Heart left ventricle (tissue), 16 donors: ENCODE results near the gene AUH. TPM values are rescaled to one million over a fixed set of nuclear protein-coding genes. Genes with fewer than 3 reads are reported as not detected.

Source experiments
- ATAC-seq, 4 donors: fragments of 200-7000 bp; cut with Tn5 transposase; one replicate each; pipeline ENCODE4 v1.9.1; 2020 to 2022; ENCODE audit warnings: moderate library complexity in 4 of 4, mild to moderate bottlenecking in 3 of 4, moderate number of reproducible peaks in 1 of 4
- DNase-seq, 5 donors: peaks; one replicate each; pipeline ENCODE4 v3.0.0-alpha.2; 2020
- H3K27ac ChIP-seq, 12 donors: fragments of 200-600 bp; sonication (generic) in 4 of 12; one replicate each; pipeline versions ENCODE4 v1.5.0 to v1.8.0; 2016 to 2022; ENCODE audit warnings: mild to moderate bottlenecking in 2 of 12
- H3K27me3 ChIP-seq, 9 donors: fragments of 200-600 bp; sonication (generic) in 2 of 9; one replicate each; pipeline versions ENCODE4 v1.5.1 to v1.8.0; 2016 to 2022; ENCODE audit warnings: mild to moderate bottlenecking in 3 of 9
- H3K36me3 ChIP-seq, 9 donors: fragments of 200-600 bp; sonication (generic) in 2 of 9; one replicate each; pipeline versions ENCODE4 v1.5.0 to v1.8.0; 2018 to 2022; ENCODE audit warnings: mild to moderate bottlenecking in 2 of 9
- H3K4me1 ChIP-seq, 12 donors: fragments of 200-600 bp; sonication (generic) in 4 of 12; one replicate each; pipeline versions ENCODE4 v1.5.0 to v1.8.0; 2016 to 2022; ENCODE audit warnings: mild to moderate bottlenecking in 3 of 12
- H3K4me3 ChIP-seq, 12 donors: fragments of 200-600 bp; sonication (generic) in 4 of 12; one replicate each; pipeline versions ENCODE4 v1.5.0 to v1.8.0; 2017 to 2022; ENCODE audit warnings: mild to moderate bottlenecking in 9 of 12, moderate library complexity in 4 of 12
- H3K9me3 ChIP-seq, 12 donors: fragments of 200-600 bp; sonication (generic) in 4 of 12; one replicate each; pipeline versions ENCODE4 v1.5.0 to v1.8.0; 2016 to 2022; ENCODE audit warnings: mild to moderate bottlenecking in 1 of 12
- POLR2A ChIP-seq, 2 donors: fragments of 450-650 bp; IDR thresholded peaks; one replicate each; pipeline ENCODE4 v1.6.1; 2017; ENCODE audit warnings: antibody characterized with exemption in 2 of 2, mild to moderate bottlenecking in 2 of 2, moderate library complexity in 2 of 2
- WGBS, 4 donors: extraction: QIAGEN DNeasy Blood & Tissue Kit in 2 of 4; methylation state at CpG; one replicate each; pipeline versions ENCODE4 v1.1.5 to v1.1.7; 2013 to 2018; 5-methylcytosine and 5-hydroxymethylcytosine counted together
- intact Hi-C, 10 donors: fragments of 100-400 bp; cut with DNase I; formaldehyde crosslinking; loops; one replicate each; pipeline versions ENCODE4 v1.11.1 to v1.14.2; 2022
- polyA plus RNA-seq, 2 donors: library from polyadenylated mRNA; stranded (reverse); fragments of 200-250 nt; gene quantifications; one replicate each; pipeline ENCODE4 v1.2.3, GENCODE V29; 2013
- total RNA-seq, 9 donors: library from RNA; depleted of rRNA in 2 of 9; stranded (reverse); fragments of >200 nt in 2 of 9; fragmentation: NEBNext Ultra II Directional in 3 of 9; extraction: Animal tissue kit (Norgen Biotek cat#: 25700) in 3 of 9; gene quantifications; one replicate each; pipeline versions ENCODE4 v1.1.0 to v1.2.4, GENCODE V29; 2016 to 2023
- TF ChIP-seq, protein P1 (sequence below), 12 donors: fragments of 200-600 bp; sonication (generic) in 4 of 12; IDR thresholded peaks; one replicate each; pipeline versions ENCODE4 v1.5.0 to v1.8.0; 2018 to 2022; ENCODE audit warnings: antibody characterized with exemption in 12 of 12, mild to moderate bottlenecking in 5 of 12
- donor health status: ischemic (EF 13 %, LVEDD 7.1; RV severe dilation, severe dysfunction).
- donor health status: healthy with polysubstance abuse.
- donor health status: DM: no; HTN: yes; CAD: no.
- donor health status: DM: no; HTN: no; CAD: no.
- donor health status: ischemic (EF 25% LVEDD 6.9; RV normal size, moderate dysfunction).
- donor health status: ischemic (EF 25% LVEDD 5.7; RV mildly dilated, moderate dysfunction).
- donor health status: healthy.
- donor health status: DM: yes; HTN: yes; CAD: no.
- donor health status: ischemic (EF 35%, LVEDD 5.7; RV mildly dilated, moderate dysfunction).
- donor health status: nonischemic (EF 11% LVEDD 7.7; RV severe dilation, severe dysfunction).
- donor health status: DM: yes; HTN: yes; CAD: no.
- donor health status: PGD.
- donor health status: ischemic (EF 29% LVEDD 5.4; RV normal size, mild dysfunction).
- donor health status: nonischemic (EF 23%, LVEDD 6.1; RV moderate dilation, normal function).

Gene AUH
- total and polyA plus RNA-seq, 11 donors, result 19.0 to 54.7 (median 39.7) TPM

DNA sequence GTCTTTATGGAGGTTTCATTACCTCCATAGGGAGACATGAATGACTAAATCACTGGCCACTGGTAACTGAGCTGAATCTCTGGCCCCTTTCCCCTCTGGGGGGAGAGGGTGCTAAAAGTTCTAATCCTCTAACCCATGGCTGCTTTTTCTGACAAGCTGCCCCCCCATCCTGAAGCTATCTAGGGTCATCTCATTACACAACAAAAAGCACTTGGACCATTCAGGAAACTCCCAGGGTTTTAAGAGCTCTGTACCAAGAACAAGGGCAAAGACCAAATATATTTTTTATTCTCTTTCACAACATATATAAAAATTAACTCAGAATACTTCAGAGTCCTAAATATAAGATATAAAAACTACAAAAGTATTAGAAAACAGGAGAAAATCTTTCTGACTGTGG lies 14.3 kb downstream of the AUH start:
- no peak for ATAC-seq
- peaks cover 0 to 1% (median 0%) of the 10 kb centered on the region in 12 donors for H3K9me3 ChIP-seq
- H3K36me3 ChIP-seq, result peaks cover 0 to 49% (median 17%) of the 10 kb centered on the region in 9 donors
- no peaks in the 10 kb centered on the region for H3K27me3 ChIP-seq
- no peak overlapping the region for H3K4me3 ChIP-seq
- peaks cover 0 to 4% (median 0%) of the 10 kb centered on the region in 12 donors for H3K4me1 ChIP-seq
- intact Hi-C loops, result loop anchor here in 2 of 10 donors (10.0 kb wide), 2 partner anchors 243 to 327 kb away; no protein-coding TSS in a partner anchor
- no peak for DNase-seq
- TF ChIP-seq, protein P1, sequence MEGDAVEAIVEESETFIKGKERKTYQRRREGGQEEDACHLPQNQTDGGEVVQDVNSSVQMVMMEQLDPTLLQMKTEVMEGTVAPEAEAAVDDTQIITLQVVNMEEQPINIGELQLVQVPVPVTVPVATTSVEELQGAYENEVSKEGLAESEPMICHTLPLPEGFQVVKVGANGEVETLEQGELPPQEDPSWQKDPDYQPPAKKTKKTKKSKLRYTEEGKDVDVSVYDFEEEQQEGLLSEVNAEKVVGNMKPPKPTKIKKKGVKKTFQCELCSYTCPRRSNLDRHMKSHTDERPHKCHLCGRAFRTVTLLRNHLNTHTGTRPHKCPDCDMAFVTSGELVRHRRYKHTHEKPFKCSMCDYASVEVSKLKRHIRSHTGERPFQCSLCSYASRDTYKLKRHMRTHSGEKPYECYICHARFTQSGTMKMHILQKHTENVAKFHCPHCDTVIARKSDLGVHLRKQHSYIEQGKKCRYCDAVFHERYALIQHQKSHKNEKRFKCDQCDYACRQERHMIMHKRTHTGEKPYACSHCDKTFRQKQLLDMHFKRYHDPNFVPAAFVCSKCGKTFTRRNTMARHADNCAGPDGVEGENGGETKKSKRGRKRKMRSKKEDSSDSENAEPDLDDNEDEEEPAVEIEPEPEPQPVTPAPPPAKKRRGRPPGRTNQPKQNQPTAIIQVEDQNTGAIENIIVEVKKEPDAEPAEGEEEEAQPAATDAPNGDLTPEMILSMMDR (IDR thresholded peaks at IDR 0.05), result no peak
- TF ChIP-seq POLR2A (IDR thresholded peaks at IDR 0.05), result no peak
- no peak overlapping the region for H3K27ac ChIP-seq

DNA sequence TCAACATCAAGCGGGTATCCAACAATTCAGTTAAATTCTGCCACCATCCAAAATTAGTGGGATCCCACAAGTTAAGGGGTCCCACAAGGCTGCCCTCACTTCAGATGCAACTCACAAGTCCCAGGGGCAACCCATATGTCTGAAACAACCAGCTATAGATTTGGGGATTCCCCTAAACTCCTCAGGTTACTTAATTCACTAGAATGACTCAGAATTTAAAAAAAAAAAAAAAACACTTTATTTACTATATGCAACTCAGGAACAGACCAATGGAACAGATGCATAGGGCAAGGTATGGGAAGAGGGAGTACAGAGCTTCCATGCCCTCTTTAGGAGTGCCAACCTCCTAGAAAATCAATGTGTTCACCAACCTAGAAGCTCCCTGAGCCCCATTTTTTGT lies 15.1 kb downstream of the AUH start:
- DNase-seq, result no peak
- H3K27me3 ChIP-seq, result no peaks in the 10 kb centered on the region
- WGBS, 4 donors, result 95 to 100% (median 99%) methylated on average over 1 of the region's 1 CpG
- H3K36me3 ChIP-seq, result peaks cover 4 to 49% (median 17%) of the 10 kb centered on the region in 9 donors
- H3K4me3 ChIP-seq, result no peak overlapping the region
- H3K27ac ChIP-seq, result no peak overlapping the region
- H3K4me1 ChIP-seq, result peaks cover 0 to 4% (median 0%) of the 10 kb centered on the region in 12 donors
- TF ChIP-seq, protein P1 (IDR thresholded peaks at IDR 0.05), result no peak
- no peak for TF ChIP-seq POLR2A (IDR thresholded peaks at IDR 0.05)
- no peak for ATAC-seq
- H3K9me3 ChIP-seq, result peaks cover 0 to 6% (median 0%) of the 10 kb centered on the region in 12 donors
- intact Hi-C loops, result loop anchor here in 2 of 10 donors (10.0 kb wide), 2 partner anchors 242 to 328 kb away; no protein-coding TSS in a partner anchor

DNA sequence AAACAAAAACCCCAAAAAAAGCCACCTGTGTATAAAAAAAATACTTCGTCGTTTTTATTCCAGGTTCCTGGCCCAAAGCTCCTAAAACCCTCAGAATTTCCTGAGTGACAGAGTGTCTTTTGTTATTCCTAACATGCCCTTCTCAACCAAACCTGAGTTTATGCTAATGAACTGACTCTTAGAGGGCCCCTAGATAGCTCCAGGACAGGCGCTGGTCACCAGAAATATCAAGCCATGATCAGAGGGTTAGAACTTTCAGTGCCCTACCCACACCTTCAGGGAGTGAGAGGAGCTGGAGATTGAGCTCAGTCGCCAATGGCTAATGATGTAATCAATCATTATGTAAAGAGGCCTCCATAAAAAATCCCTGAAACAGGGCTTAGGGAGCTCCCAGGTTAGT lies 15.7 kb downstream of the AUH start:
- intact Hi-C loops, result loop anchor here in 2 of 10 donors (10.0 kb wide), 2 partner anchors 241 to 329 kb away; no protein-coding TSS in a partner anchor
- no peak for ATAC-seq
- no peak for DNase-seq
- 87 to 97% (median 91%) methylated on average over 4 of the region's 4 CpGs for WGBS, 4 donors
- TF ChIP-seq, protein P1 (IDR thresholded peaks at IDR 0.05), result no peak
- no peak for TF ChIP-seq POLR2A (IDR thresholded peaks at IDR 0.05)
- Histone ChIP-seq H3K9me3 (peaks cover 0 to 6% (median 0%) of the 10 kb centered on the region in 12 donors), H3K4me3 (no peak overlapping the region), H3K36me3 (peaks cover 4 to 49% (median 16%) of the 10 kb centered on the region in 9 donors), H3K27me3 (no peaks in the 10 kb centered on the region), H3K27ac (no peak overlapping the region), H3K4me1 (peaks cover 0 to 11% (median under 1%) of the 10 kb centered on the region in 12 donors)

DNA sequence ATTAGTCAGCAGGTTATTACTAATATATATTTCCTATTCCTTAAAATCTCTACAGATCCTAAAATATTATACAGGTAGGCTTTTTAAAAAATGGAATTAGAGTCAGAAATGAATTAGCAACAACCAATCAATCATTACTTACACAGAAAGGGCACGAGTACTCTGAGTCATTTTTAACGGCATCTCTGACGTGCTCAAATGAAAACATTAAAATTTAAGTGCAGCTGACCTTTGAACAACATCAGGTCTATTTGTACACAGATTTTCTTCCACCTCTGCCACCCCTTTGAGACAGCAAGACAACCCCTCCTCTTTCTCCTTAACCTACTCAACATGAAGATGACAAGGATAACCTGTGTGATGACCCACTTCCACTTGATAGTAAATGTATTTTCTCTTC lies 19.1 kb downstream of the AUH start:
- 96 to 99% (median 97%) methylated on average over 3 of the region's 3 CpGs for WGBS, 4 donors
- peaks cover 0 to 22% (median 3%) of the 10 kb centered on the region in 12 donors for H3K4me1 ChIP-seq
- peaks cover 4 to 57% (median 22%) of the 10 kb centered on the region in 9 donors for H3K36me3 ChIP-seq
- no peak overlapping the region for H3K27ac ChIP-seq
- intact Hi-C loops, result loop anchor here in 2 of 10 donors (10.0 kb wide), 2 partner anchors 238 to 332 kb away; no protein-coding TSS in a partner anchor
- H3K27me3 ChIP-seq, result no peaks in the 10 kb centered on the region
- TF ChIP-seq, protein P1 (IDR thresholded peaks at IDR 0.05), result no peak
- TF ChIP-seq POLR2A (IDR thresholded peaks at IDR 0.05), result no peak
- no peak for DNase-seq
- peaks cover 0 to 6% (median 0%) of the 10 kb centered on the region in 12 donors for H3K9me3 ChIP-seq
- ATAC-seq, result no peak
- H3K4me3 ChIP-seq, result no peak overlapping the region
